Left ventricle myocardium inferior (tissue), 1 donor: ENCODE data around the gene NPAS2. TPM values are rescaled to one million over a fixed set of nuclear protein-coding genes. Genes with fewer than 3 reads are reported as not detected.

ENCODE experiments used
- DNase-seq: peaks from one replicate; pipeline ENCODE4 v3.0.0-alpha.2; 2020
- H3K27ac ChIP-seq: fragments of 200-600 bp; replicated peaks from 2 replicates; pipeline ENCODE4 v1.8.0; 2021
- H3K27me3 ChIP-seq: fragments of 200-600 bp; 2 replicates; pipeline ENCODE4 v1.8.0; 2021; ENCODE audit warnings: low read depth
- H3K36me3 ChIP-seq: fragments of 200-600 bp; 2 replicates; pipeline ENCODE4 v1.8.0; 2021
- H3K4me1 ChIP-seq: fragments of 200-600 bp; 2 replicates; pipeline ENCODE4 v1.8.0; 2021
- H3K4me3 ChIP-seq: fragments of 200-600 bp; 2 replicates; pipeline ENCODE4 v1.8.0; 2021; ENCODE audit warnings: mild to moderate bottlenecking, moderate library complexity
- H3K9me3 ChIP-seq: fragments of 200-600 bp; replicated peaks from 2 replicates; pipeline ENCODE4 v1.8.0; 2021
- intact Hi-C: fragments of 100-400 bp; cut with micrococcal nuclease; formaldehyde crosslinking; loops from one replicate; pipeline ENCODE4 v1.11.0; 2022
- total RNA-seq: library from RNA; stranded (reverse); fragmentation: NEBNext Ultra II Directional; extraction: Animal tissue kit (Norgen Biotek cat#: 25700); gene quantifications from one replicate; pipeline ENCODE4 v1.2.1, GENCODE V29; 2021
- TF ChIP-seq, protein P1 (sequence below): fragments of 200-600 bp; IDR thresholded peaks from 2 replicates; pipeline ENCODE4 v1.8.0; 2021; ENCODE audit warnings: antibody characterized with exemption, mild to moderate bottlenecking, borderline replicate concordance
- donor health status: DM: no; HTN: yes; CAD: no; lungs with severe emphysema.

Gene NPAS2
- total RNA-seq, 1 donor from 2014 or later, result 51.0 TPM

DNA sequence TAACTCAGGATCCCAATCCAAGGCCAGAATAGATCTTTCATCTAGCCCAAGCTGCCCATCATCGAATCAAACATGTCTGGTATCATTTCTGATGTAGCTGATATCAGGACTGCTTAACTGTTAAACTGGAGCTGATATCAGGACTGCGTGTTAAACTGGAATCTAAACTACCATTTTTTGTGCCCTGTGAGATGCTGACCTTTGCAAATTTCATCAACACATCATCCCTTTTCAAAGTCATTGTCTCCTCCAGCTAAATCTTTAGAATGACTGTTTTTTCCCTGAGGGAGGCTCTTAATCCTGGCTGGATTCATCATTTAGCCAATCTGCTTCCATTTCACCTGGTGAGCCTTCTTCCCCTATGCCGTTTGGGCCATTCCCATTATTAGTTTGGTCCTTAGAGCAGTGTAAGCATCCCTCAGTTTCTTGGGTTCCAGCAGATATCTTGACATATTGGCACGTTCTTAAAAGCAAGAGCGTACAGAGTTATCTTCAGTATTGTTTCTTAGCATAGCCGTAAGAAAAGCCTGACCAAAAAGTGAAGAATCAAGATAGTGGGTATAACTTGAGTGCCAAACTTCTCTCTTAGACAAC is 194.4 kb downstream of the NPAS2 start:
- no peak overlapping the region for H3K27ac ChIP-seq
- no peaks in the 10 kb centered on the region for H3K27me3 ChIP-seq
- H3K9me3 ChIP-seq, result no peaks in the 10 kb centered on the region
- intact Hi-C loops, result loop anchor here (5.0 kb wide), 1 partner anchor 138 kb away; the partner anchor contains the start of gene TBC1D8
- DNase-seq, result no peak
- no peaks in the 10 kb centered on the region for H3K4me1 ChIP-seq
- no peak overlapping the region for H3K4me3 ChIP-seq
- TF ChIP-seq, protein P1, sequence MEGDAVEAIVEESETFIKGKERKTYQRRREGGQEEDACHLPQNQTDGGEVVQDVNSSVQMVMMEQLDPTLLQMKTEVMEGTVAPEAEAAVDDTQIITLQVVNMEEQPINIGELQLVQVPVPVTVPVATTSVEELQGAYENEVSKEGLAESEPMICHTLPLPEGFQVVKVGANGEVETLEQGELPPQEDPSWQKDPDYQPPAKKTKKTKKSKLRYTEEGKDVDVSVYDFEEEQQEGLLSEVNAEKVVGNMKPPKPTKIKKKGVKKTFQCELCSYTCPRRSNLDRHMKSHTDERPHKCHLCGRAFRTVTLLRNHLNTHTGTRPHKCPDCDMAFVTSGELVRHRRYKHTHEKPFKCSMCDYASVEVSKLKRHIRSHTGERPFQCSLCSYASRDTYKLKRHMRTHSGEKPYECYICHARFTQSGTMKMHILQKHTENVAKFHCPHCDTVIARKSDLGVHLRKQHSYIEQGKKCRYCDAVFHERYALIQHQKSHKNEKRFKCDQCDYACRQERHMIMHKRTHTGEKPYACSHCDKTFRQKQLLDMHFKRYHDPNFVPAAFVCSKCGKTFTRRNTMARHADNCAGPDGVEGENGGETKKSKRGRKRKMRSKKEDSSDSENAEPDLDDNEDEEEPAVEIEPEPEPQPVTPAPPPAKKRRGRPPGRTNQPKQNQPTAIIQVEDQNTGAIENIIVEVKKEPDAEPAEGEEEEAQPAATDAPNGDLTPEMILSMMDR, result no peak
- peaks cover 59% of the 10 kb centered on the region for H3K36me3 ChIP-seq

GRCh38 chr2:101017371-101017770 is 197.4 kb downstream of the NPAS2 start:
- intact Hi-C loops, result no loop called here
- TF ChIP-seq, protein P1, result no peak
- Histone ChIP-seq H3K27ac (no peak overlapping the region), H3K36me3 (peaks cover 65% of the 10 kb centered on the region), H3K4me3 (no peak overlapping the region), H3K4me1 (no peaks in the 10 kb centered on the region), H3K27me3 (no peaks in the 10 kb centered on the region), H3K9me3 (no peaks in the 10 kb centered on the region)
- DNase-seq, result no peak

- Histone ChIP-seq H3K27ac (no peak overlapping the region), H3K4me3 (no peak overlapping the region), H3K4me1 (no peaks in the 10 kb centered on the region), H3K36me3 (peaks cover 73% of the 10 kb centered on the region), H3K27me3 (no peaks in the 10 kb centered on the region), H3K9me3 (no peaks in the 10 kb centered on the region)
- TF ChIP-seq, protein P1, result no peak
- intact Hi-C loops, result no loop called here
- no peak for DNase-seq
Observed at GRCh38 chr2:101018934-101019333, 199.0 kb downstream of the NPAS2 start.

- TF ChIP-seq, protein P1, result no peak
- Histone ChIP-seq H3K36me3 (peaks cover 87% of the 10 kb centered on the region), H3K27me3 (no peaks in the 10 kb centered on the region), H3K4me3 (no peak overlapping the region), H3K9me3 (no peaks in the 10 kb centered on the region), H3K27ac (no peak overlapping the region), H3K4me1 (no peaks in the 10 kb centered on the region)
- intact Hi-C loops, result no loop called here
- no peak for DNase-seq
Observed at GRCh38 chr2:101022221-101022620, 202.3 kb downstream of the NPAS2 start.

DNA sequence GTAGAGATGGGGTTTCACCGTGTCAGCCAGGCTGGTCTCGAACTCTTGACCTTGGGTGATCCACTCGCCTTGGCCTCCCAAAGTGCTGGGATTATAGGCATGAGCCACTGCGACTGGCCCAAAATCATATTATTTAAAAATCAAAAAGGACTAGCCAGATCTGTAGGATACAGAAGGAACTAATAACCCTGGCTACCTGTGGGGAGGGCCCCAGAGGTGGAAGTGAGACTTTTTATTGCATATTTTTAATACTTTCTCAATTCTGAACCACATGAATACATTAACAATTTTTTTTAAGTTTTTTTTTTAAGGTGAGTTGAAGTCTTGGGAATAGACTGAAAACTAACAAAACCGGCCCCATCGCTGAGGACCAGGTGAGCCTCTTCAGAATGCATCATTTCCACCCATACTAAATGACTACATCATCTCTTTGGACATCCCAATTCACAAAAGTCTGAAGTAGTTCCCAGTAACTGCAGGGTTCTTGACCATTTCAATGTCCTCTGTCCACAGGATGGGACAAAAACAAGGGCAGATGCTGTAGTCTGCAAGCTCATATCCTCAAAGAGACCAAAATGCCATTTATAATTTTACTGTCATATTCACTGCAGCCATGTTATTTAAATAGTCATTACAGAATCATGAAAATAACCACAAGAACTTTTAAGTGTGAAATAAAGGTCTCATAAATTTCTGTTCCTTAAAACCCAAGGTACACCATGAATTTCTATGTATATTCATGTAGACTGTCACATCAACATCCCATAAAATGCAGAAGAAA is 203.6 kb downstream of the NPAS2 start:
- Histone ChIP-seq H3K9me3 (no peaks in the 10 kb centered on the region), H3K27ac (no peak overlapping the region), H3K27me3 (no peaks in the 10 kb centered on the region), H3K4me1 (no peaks in the 10 kb centered on the region), H3K36me3 (peaks cover 92% of the 10 kb centered on the region), H3K4me3 (no peak overlapping the region)
- intact Hi-C loops, result no loop called here
- TF ChIP-seq, protein P1, result no peak
- no peak for DNase-seq
